Astrocyte (in vitro differentiated cells and primary cell): ENCODE data around the gene TEX51. TPM values are rescaled to one million over a fixed set of nuclear protein-coding genes. Genes with fewer than 3 reads are reported as not detected.

ENCODE experiments used
- DNase-seq: peaks from one replicate; pipeline ENCODE4 v3.0.0-alpha.2; 2010; ENCODE audit warnings: low read depth
- FAIRE-seq: peaks from 2 replicates; lab custom pipeline; 2011; peaks lifted over from hg19 to GRCh38; lab: Jason Lieb, UNC
- H2AFZ ChIP-seq: 2 replicates; pipeline ENCODE4 v1.6.0; 2012; ENCODE audit warnings: low read depth, low read length, inconsistent platforms
- H3K27ac ChIP-seq: 2 replicates; pipeline ENCODE4 v1.5.1; 2011; ENCODE audit warnings: low read depth, low read length, inconsistent platforms
- H3K27me3 ChIP-seq: 2 replicates; pipeline ENCODE4 v1.6.0; 2011; ENCODE audit warnings: low read length, inconsistent platforms; ENCODE audit not compliant: insufficient read depth
- H3K36me3 ChIP-seq: 2 replicates; pipeline ENCODE4 v1.5.1; 2011; ENCODE audit warnings: low read length, inconsistent platforms; ENCODE audit not compliant: insufficient read depth
- H3K4me1 ChIP-seq: 2 replicates; pipeline ENCODE4 v1.5.1; 2011; ENCODE audit warnings: low read length, inconsistent platforms; ENCODE audit not compliant: insufficient read depth
- H3K4me2 ChIP-seq: 2 replicates; pipeline ENCODE4 v1.6.0; 2012; ENCODE audit warnings: low read length, inconsistent platforms
- H3K4me3 ChIP-seq: 2 replicates; pipeline ENCODE4 v1.5.1; 2011; ENCODE audit warnings: low read depth, mild to moderate bottlenecking, low read length, inconsistent platforms; ENCODE audit not compliant: insufficient read depth
- H3K79me2 ChIP-seq: 2 replicates; pipeline ENCODE4 v1.6.0; 2012; ENCODE audit warnings: mild to moderate bottlenecking, low read length, inconsistent platforms; ENCODE audit not compliant: insufficient read depth
- H3K9ac ChIP-seq: 2 replicates; pipeline ENCODE4 v1.6.0; 2012; ENCODE audit warnings: mild to moderate bottlenecking, low read length, inconsistent platforms
- H3K9me3 ChIP-seq: 2 replicates; pipeline ENCODE4 v1.5.1; 2012; ENCODE audit warnings: low read depth, mild to moderate bottlenecking, low read length, inconsistent platforms; ENCODE audit not compliant: insufficient read depth
- H4K20me1 ChIP-seq: 2 replicates; pipeline ENCODE4 v1.6.0; 2012; ENCODE audit warnings: low read length, inconsistent platforms; ENCODE audit not compliant: insufficient read depth
- H3K27ac Mint-ChIP-seq: one replicate; pipeline ENCODE4 v1.8.0; 2021; ENCODE audit warnings: mild to moderate bottlenecking, mixed read lengths; ENCODE audit not compliant: unreplicated experiment
- H3K27me3 Mint-ChIP-seq: one replicate; pipeline ENCODE4 v1.8.0; 2021; ENCODE audit warnings: low read depth, mixed read lengths; ENCODE audit not compliant: unreplicated experiment
- H3K36me3 Mint-ChIP-seq: one replicate; pipeline ENCODE4 v1.8.0; 2021; ENCODE audit warnings: low read depth, mixed read lengths; ENCODE audit not compliant: unreplicated experiment
- H3K4me1 Mint-ChIP-seq: one replicate; pipeline ENCODE4 v1.8.0; 2021; ENCODE audit warnings: low read depth, mixed read lengths; ENCODE audit not compliant: unreplicated experiment
- H3K4me3 Mint-ChIP-seq: one replicate; pipeline ENCODE4 v1.8.0; 2021; ENCODE audit warnings: mild to moderate bottlenecking, moderate library complexity, mixed read lengths; ENCODE audit not compliant: unreplicated experiment
- H3K9me3 Mint-ChIP-seq: one replicate; pipeline ENCODE4 v1.8.0; 2021; ENCODE audit warnings: mild to moderate bottlenecking, mixed read lengths; ENCODE audit not compliant: unreplicated experiment
- CTCF ChIP-seq: IDR thresholded peaks from 2 replicates; pipeline ENCODE4 v1.5.1; 2011; ENCODE audit warnings: low read depth, mild to moderate bottlenecking, inconsistent platforms, low read length, moderate library complexity; ENCODE audit not compliant: insufficient read depth
- EZH2 ChIP-seq: IDR thresholded peaks from 2 replicates; pipeline ENCODE4 v1.6.1; 2012; ENCODE audit warnings: mild to moderate bottlenecking, low read length, inconsistent platforms; ENCODE audit not compliant: insufficient read depth
- total RNA-seq: library from RNA; stranded (reverse); gene quantifications from 2 replicates; pipeline ENCODE4 v1.2.1, GENCODE V29; 2021

TEX51 gene
- total RNA-seq, 1 donor from 2014 or later, result not detected

- Histone ChIP-seq H3K9ac (no peak overlapping the region), H3K4me2 (no peak overlapping the region), H3K9me3 (no peaks in the 10 kb centered on the region), H3K27ac (no peak overlapping the region), H3K4me1 (peaks cover 6% of the 10 kb centered on the region), H2AFZ (no peak overlapping the region), H3K79me2 (no peaks in the 10 kb centered on the region), H3K27me3 (peaks cover 2% of the 10 kb centered on the region), H3K36me3 (no peaks in the 10 kb centered on the region), H4K20me1 (no peaks in the 10 kb centered on the region), H3K4me3 (no peak overlapping the region)
- no peak for DNase-seq
- Mint-ChIP-seq H3K9me3 (no peaks in the 10 kb centered on the region), H3K36me3 (no peaks in the 10 kb centered on the region), H3K27me3 (peaks cover 19% of the 10 kb centered on the region), H3K4me1 (no peaks in the 10 kb centered on the region), H3K4me3 (no peak overlapping the region), H3K27ac (no peak overlapping the region)
- no peak for FAIRE-seq
- TF ChIP-seq CTCF (no peak), EZH2 (no peak)
These were observed 10.6 kb upstream of the TEX51 start for GRCh38 chr2:126888046-126888445.

- no peak for TF ChIP-seq EZH2
- Mint-ChIP-seq H3K4me3 (no peak overlapping the region), H3K4me1 (no peaks in the 10 kb centered on the region), H3K36me3 (no peaks in the 10 kb centered on the region), H3K9me3 (no peaks in the 10 kb centered on the region), H3K27me3 (peaks cover 20% of the 10 kb centered on the region), H3K27ac (no peak overlapping the region)
- Histone ChIP-seq H3K9ac (no peak overlapping the region), H3K27ac (no peak overlapping the region), H3K27me3 (peaks cover 2% of the 10 kb centered on the region), H2AFZ (no peak overlapping the region), H4K20me1 (no peaks in the 10 kb centered on the region), H3K4me1 (peaks cover 6% of the 10 kb centered on the region), H3K36me3 (no peaks in the 10 kb centered on the region), H3K9me3 (no peaks in the 10 kb centered on the region), H3K4me2 (no peak overlapping the region), H3K4me3 (no peak overlapping the region), H3K79me2 (no peaks in the 10 kb centered on the region)
- no peak for FAIRE-seq
- no peak for DNase-seq
These were observed 9.6 kb upstream of the TEX51 start for GRCh38 chr2:126889071-126889470.

- Histone ChIP-seq H3K4me2 (no peak overlapping the region), H3K4me3 (no peak overlapping the region), H3K27me3 (peaks cover 2% of the 10 kb centered on the region), H3K9me3 (no peaks in the 10 kb centered on the region), H3K36me3 (no peaks in the 10 kb centered on the region), H3K9ac (no peak overlapping the region), H3K27ac (no peak overlapping the region), H4K20me1 (no peaks in the 10 kb centered on the region), H3K4me1 (peaks cover 6% of the 10 kb centered on the region), H2AFZ (no peak overlapping the region), H3K79me2 (no peaks in the 10 kb centered on the region)
- Mint-ChIP-seq H3K4me1 (no peaks in the 10 kb centered on the region), H3K9me3 (no peaks in the 10 kb centered on the region), H3K4me3 (no peak overlapping the region), H3K27ac (no peak overlapping the region), H3K27me3 (peaks cover 20% of the 10 kb centered on the region), H3K36me3 (no peaks in the 10 kb centered on the region)
- TF ChIP-seq EZH2 (no peak), CTCF (no peak)
- no peak for FAIRE-seq
- DNase-seq, result no peak
These were observed 9.1 kb upstream of the TEX51 start for GRCh38 chr2:126889496-126890135.
